GM12864 (cell line): ENCODE measurements around the gene CSGALNACT2.

ENCODE experiments used
- DNase-seq: peaks from one replicate; pipeline ENCODE4 v3.0.0-alpha.2; 2011; ENCODE audit warnings: low read depth
- H3K4me3 ChIP-seq: 2 replicates; pipeline ENCODE4 v1.5.1; 2011; ENCODE audit warnings: mild to moderate bottlenecking, low read depth, low read length, control low read depth
- TF ChIP-seq, protein P1 (sequence below): IDR thresholded peaks from 2 replicates; pipeline ENCODE4 v1.5.1; 2011; ENCODE audit warnings: low read depth, mild to moderate bottlenecking, moderate library complexity, low read length, control low read depth, inconsistent platforms; ENCODE audit errors: missing control alignments

The CSGALNACT2 gene

DNA sequence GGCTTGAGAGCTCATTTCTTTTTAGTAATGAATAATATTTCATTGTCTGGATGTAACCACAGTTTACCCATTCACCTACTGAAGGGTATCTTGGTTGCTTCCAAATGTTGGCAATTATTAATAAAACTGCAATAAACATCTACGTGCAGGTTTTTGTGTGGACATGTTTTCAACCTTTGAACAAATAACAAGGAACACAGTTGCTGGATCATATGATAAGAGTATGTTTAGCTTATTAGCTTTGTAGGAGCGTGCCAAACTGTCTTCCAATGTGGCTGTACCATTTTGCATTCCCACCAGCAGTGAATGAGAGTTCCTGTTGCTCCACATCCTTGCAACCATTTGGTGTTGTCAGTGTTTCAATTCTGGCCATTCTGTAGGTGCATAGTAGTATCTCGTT lies 49.0 kb downstream of the CSGALNACT2 start:
- DNase-seq: no peak
- TF ChIP-seq, protein P1, sequence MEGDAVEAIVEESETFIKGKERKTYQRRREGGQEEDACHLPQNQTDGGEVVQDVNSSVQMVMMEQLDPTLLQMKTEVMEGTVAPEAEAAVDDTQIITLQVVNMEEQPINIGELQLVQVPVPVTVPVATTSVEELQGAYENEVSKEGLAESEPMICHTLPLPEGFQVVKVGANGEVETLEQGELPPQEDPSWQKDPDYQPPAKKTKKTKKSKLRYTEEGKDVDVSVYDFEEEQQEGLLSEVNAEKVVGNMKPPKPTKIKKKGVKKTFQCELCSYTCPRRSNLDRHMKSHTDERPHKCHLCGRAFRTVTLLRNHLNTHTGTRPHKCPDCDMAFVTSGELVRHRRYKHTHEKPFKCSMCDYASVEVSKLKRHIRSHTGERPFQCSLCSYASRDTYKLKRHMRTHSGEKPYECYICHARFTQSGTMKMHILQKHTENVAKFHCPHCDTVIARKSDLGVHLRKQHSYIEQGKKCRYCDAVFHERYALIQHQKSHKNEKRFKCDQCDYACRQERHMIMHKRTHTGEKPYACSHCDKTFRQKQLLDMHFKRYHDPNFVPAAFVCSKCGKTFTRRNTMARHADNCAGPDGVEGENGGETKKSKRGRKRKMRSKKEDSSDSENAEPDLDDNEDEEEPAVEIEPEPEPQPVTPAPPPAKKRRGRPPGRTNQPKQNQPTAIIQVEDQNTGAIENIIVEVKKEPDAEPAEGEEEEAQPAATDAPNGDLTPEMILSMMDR: no peak
- H3K4me3 ChIP-seq: no peak overlapping the region

DNA sequence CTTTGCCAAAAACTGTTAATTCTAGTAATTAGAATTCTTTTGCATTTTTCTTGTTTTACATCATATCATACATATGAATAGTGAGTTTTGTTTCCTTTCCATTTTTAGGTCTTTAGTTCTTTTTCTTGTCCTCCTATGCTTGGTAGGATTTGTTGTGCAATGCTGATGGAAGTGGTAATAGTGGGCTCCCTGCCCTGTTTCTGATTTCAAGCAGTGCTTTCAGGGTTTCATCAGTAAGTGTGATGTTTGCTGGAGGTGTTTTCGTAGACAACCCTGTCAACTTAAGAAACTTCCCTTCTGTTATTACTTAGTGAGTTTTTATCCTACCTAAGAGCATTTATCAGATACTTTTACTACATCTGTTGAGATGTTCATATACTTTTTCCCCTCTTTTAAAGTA lies 50.5 kb downstream of the CSGALNACT2 start:
- DNase-seq: no peak
- H3K4me3 ChIP-seq: no peak overlapping the region
- TF ChIP-seq, protein P1: no peak

DNA sequence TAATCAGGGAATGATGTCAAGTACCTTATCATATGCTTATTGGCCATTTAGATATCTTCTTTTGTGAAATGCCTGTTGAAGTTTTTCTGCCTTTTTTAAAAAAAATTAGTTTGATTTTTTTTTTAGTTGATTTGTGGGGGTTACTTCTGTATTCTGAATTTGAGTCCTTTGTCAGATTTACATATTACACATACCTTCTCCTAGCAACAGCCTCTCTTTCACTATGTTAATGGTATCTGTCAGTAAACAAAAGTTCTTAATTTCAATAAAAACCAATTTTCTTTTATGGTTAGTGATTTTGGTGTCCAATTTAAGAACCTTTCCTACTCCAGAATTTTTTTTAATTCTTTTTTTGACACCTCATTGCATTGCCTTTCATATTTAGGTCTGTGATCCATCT lies 52.0 kb downstream of the CSGALNACT2 start:
- TF ChIP-seq, protein P1: no peak
- H3K4me3 ChIP-seq: no peak overlapping the region
- no peak for DNase-seq

DNA sequence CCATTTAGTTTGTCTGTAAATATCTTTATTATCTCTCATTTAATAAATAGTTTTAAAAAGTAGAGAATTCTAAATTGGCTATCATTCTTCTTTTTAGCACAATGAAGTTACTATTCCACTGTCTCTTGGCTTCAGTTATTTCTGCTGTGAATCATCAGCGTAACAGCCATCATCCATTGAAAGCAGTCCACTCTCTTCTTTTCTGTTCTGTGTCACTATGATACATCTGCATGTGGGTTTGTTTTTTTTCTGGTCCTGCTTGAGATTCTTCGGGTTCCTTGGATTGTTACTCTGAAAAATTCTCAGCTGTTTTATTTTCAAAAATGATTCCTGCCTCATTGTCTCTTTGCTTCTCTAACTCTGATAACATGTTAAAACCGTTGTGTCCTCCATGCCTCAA lies 52.5 kb downstream of the CSGALNACT2 start:
- DNase-seq: no peak
- TF ChIP-seq, protein P1: no peak
- H3K4me3 ChIP-seq: no peak overlapping the region

DNA sequence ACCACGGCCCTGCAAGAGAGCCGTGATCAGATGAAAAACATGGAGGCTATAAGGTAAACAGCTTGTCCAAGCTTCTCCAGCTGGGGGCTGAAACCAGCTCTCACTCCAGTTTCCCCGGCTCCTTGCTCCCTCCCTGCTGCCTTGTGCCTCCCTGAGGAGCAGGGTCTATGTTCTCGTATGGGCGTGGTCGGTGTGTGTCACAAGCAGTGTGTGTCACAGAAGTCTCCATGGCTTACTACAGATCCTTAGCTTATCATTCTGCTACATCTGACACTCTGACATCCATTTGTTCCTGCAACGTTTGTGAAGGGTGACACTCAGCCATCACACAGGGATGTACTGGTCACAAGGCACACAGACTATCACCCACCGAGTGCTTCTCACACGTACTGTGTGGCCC lies 54.6 kb downstream of the CSGALNACT2 start:
- TF ChIP-seq, protein P1: no peak
- H3K4me3 ChIP-seq: no peak overlapping the region

DNA sequence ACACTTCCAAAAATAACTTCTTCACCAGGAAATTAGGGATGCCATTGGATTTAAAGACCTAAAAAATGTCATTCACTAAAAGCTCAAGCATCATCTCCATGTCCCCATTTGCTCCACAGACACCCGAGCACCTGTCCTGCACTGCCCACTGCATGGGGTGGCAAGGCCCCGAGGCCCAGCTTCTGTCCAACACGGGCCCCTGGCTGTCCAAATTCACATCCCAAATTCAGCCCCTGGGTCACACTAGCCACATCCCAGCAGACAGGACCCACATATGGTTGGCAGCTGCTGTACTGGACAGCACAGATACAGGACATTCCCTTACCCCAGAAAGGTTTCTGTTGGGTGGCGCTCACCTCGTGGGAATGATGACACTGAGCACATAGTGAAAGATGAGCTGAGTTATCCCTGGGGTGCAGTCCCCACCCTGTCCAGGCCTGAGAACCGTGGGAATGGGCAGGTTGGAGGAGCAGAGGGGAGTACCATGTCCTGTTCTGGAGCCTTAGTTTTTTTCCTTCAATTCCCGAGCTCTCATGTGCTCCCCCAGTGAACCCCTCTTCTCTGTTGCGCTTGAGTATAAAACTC lies 55.3 kb downstream of the CSGALNACT2 start:
- no peak overlapping the region for H3K4me3 ChIP-seq
- no peak for DNase-seq
- TF ChIP-seq, protein P1: no peak

More for the DNA sequence above, 54.6 kb downstream of the CSGALNACT2 start:
- no peak for DNase-seq

DNA sequence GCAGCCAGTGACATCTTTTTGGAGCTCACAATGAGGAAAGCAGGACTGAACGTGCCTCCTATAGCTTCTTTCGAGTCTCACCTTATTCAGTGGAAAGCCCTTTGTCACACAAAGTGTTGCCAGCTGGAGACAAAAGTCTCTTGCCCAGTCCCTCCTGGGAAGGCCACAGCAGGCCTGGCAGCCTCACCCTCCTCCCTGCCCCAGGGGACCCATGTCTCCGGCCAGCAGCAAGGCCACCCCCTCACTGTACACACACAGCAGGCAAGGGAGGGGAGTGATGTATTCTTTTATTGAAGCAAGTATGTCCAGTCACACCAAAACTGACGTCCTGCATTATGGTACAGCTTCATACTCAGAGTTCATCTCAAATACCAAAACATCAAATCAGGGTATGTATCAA lies 56.0 kb downstream of the CSGALNACT2 start:
- TF ChIP-seq, protein P1: no peak
- no peak for DNase-seq
- no peak overlapping the region for H3K4me3 ChIP-seq
